NOMO-1 (cell line): ENCODE data around the gene ACIN1.

Source experiments
- DNase-seq, 2 experiments: peaks; one replicate each; lab custom pipeline; 2025; ENCODE audit not compliant: unreplicated experiment in 2 of 2; lab: John Stamatoyannopoulos, UW

The ACIN1 gene

DNA sequence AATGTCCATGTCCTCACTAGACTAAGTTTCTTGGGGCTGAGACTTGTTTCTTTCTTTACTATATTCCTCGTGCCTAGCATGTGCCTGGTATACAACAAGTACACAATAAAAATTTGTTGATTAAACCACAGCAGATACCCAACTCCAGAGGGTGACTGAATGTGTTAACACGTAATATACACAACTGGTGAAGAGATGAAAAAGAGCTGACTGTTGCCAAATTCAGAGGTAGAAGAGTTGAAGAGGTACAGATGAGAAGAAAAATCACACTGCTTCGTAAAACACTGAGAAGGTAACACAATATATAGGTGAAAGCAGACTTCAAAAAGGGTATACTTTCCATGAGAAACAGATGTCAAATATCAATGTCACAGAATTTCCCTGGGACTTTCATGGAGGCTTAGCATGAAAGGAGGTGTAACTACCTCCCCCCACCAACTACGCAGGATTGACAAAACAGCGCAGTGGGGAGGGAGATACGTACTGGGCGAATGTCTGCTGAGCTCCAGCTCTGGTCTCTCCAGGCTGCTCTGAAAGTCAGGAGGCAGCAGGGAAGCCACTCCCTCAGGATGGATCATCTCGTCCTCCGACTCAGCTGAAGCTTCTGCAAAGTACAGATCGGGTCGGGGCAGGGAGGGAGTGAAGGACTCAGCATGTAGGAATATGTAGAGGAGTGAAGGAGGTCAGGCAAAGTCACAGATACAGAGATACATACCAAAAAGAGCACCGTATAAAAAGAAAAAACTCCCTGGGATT is 5.3 kb downstream of the ACIN1 start:
- DNase-seq = no peak

DNA sequence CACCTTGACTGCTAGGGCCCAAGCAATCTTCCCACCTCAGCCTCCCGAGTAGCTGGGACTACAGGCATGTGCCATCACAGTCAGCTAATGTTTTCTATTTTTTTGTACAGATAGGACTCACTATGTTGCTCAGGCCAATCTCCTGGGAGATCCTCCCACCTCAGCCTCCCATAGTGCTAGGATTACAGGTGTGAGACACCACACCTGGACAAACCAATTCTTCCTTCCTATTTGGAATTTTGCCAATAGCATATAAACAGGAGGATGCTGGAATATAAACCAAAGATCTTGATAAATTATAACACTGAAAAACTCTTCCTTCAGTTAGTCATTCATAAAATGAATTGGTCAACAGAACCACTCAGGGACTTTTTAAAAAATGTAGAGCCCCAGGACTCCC is 8.4 kb downstream of the ACIN1 start:
- no peak for DNase-seq

DNA sequence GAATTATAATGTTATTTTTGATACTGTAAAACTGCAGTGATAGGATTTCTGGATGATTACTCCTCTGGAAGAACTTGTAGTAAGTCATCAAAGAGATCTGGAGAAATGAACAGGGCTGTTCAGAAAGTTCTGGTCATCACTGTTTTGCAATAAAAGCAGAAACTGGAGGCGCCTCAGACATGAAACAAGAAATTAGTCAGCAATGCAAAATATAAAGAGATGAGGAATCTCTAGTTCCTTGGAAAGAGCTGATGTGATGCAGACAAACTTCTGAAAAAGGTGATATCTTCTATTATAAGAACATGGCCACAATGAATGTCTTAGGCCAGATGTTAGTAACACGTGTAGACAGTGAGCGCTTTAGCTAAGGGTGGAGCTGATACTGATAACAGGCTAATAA is 9.5 kb downstream of the ACIN1 start:
- DNase-seq = no peak

DNA sequence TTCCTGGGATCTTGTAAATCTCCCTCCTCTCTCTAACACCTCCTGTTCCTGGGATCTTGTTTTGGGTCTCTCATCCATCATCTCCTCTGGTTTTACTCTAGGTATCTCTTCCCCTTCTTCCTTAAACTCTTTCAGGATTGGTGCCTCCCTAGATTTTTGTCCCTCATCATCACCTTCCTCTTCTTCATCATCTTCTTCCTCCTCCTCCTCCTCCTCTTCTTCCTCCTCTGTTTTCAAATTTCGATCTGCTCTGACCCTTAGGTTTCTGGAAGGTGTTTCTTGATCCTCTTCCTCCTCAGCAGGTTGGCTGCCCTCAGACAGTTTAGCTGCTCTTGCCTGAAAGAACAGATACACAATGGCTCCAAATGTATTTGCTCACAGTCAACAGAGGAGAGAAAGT is 14.5 kb downstream of the ACIN1 start:
- DNase-seq = no peak

DNA sequence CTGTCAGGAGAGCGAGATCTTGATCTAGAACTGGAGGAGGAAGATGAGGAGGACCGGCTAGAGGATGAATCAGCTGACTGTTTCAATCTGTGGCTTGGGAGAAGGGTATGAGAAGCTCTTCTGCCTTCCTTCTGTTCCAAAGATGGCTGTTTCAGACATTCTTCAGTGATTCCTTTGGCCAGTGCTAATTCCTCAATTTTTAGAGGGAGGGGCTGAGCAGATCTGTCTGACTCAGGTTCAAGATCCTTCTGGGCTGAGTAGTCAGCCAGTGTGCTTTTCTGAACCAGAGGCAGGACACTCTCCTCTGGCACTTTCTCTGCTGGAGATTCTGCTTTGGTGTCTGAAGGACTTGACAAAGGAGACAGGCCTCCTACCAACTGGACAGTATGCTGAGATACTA is 15.2 kb downstream of the ACIN1 start:
- DNase-seq = no peak

DNA sequence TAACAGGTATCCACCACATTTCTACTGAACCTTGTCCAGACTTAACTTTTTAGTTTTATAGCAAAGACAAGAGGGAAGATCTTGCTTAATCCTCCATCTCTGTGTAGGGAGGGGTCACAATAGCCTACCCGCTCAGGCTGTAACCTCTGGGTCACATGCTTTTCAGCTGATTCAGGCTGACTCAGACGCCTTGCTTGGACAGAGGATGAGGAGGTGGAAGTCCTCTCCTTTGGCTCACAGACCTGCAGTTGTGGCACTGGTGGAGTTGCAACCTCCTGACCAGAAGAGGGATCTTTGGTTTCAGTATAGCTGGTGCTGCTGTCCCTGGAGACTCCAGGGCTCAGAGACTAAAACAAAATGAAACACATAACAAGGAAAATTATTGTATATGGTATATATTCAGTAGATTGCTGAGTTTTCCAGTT is 16.2 kb downstream of the ACIN1 start:
- no peak for DNase-seq

DNA sequence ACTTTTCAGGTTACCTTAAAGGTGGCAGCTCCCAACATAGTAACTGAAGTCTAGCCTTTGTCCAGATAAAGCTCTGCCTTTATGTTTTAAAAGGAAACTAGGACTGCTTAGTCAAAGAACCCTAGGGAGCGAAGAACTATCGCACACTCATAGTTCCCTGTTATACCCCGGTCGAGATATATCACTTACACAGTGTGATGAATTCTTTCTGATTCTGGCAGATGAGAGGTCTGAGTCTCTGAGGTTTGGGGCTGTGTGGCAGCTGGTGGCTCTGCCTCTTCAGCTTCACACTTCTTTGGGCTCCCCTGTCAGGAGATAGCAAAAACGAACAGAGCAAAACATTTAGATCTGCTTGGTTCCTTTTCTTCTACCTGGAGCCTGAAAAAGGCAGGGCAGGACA is 17.0 kb downstream of the ACIN1 start:
- DNase-seq = no peak

DNA sequence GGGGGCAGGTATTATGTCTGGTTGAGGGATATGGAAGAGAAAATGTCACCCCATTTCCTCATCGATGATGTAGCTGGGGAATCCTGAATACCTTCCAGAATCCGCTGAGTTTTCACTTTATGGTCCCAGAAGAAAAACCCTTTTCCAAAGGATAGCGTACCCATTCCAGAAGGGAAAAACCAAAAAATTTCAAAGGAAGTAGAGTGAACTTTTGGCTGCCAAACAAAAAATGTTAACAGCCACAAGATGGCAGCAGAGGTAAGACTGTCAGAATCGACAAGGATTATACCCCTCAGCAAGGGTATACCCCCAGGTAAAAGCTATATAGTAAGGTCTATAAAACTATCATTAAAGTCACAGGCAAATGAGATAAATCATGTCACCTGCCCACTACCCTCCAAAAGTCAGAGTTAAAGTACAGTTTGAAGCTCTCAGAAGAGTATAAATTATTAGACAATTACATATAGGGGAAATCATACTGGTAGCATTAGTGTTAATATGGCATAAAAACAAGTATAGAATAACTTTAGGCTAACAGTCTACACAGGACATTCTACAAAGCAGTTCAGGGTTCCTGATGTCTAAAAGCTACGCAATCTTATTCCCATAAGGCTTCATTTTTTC is 18.0 kb downstream of the ACIN1 start:
- no peak for DNase-seq

DNA sequence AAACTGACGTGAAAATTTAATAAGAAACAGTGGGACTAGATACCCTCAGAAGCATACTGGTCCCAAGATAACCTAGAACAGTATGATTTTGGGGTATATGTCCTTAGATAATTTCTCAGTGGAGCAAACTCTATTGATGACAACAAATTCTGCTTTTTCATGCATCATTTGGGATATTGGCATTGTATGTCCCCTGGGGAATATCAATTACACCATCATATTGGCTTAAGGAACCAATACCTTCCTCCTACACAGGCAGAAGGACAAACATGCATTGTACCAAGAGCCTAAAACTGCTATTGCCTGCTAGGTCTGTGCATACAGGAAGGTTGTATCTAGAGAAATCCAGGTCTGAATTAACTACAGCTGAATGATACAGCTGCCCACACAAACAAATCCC is 20.0 kb downstream of the ACIN1 start:
- no peak for DNase-seq

DNA sequence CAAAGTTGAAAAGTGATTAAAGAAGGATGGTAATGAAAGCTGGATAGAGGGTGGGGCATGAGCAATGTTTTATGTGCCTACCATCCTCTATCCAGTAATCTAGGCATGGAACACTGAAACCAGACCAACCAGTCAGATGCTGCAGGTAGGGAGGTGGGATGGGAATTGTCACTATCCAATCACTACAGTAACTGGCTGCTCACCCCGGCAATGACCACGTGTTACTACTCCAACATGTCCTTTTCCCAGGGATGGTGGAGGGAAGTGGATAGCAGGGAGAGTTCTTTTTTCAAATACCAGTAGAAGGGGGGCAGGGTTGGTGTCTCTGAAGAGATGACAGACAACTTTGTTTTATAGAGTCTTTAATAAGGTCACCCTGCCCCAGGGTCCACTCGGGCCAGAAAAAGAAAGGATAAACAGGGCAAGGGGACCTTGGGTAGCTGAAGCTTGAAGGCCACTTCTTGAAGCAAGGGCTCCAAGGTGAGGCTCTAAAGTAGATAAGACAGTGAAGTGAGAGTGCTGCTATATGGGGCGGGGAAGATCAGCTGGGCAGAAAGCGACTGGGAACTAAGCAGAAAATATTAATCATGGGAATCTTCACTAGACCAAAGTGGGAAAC is 22.9 kb downstream of the ACIN1 start:
- DNase-seq = no peak

DNA sequence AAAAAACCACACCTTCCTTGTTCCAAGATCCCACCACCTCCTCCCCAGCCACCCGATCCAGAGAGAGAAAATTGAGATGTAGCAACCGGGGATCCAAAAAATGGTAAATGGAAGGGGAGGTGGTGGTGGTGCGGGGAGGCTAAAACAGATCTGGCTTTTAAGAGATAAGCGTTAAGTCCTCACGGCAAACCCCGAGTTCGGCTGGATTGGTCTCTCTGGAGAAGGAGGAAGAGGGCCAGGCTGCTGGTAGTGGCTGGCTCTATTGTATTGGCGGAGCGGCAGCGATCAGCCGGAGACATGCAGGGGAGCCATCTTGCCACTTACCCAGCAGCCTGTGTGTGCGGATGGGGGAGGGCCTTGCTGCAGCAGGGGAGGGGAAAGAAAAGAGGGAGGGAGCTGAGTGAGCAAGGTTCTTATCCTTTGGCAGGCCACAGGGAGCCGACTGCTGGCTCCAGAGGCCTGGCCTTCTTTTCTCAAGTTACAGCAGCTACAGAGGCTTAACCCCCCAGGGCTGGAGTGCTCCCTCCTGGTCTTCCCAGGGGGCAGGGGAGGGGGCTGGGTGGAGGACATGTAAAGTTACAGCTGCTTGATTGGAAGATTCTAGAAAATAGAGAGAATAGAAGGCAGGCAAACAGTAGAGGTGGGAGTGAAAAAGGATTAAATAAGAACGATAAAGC is 23.6 kb downstream of the ACIN1 start:
- DNase-seq = no peak

DNA sequence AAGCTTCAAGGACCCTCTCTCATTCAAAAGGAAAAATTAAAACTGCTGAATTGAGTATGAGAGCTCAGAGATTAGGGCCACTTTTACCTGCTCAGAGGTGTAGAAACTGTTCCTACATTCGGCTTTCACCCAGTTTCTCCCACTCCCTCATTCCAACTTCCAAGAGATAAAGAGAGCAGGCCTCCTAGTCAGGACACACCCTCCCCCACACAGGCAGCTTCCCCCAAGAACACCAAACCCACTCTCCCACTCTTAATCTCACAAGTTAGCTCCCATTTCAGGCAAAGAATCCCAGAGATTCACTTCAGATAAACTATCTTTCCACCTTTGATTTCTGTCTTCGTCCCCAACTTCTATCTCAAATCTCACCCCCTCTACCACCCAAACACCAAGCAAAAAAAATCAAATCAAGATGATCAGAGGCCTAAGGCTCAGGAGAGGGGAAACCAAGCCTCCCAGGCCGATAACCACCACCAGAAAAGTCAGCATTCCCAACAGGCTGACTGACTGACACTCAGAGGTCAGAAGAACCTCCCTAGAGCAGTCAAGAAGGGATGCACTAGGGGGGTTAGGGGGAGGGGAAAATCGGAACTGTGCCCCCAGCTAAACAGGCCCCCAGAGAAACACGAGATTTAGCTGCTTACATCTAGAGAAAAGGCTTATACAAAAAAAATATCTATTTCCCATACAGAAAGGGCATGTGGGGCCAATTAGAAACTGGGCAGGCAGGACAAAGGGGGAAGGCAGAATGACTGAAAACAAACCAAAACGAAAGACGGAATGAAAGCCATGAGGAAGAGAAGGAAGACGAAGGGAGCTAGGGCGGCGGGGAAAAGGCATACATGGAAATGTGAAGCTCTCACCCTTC is 24.4 kb downstream of the ACIN1 start:
- no peak for DNase-seq

DNA sequence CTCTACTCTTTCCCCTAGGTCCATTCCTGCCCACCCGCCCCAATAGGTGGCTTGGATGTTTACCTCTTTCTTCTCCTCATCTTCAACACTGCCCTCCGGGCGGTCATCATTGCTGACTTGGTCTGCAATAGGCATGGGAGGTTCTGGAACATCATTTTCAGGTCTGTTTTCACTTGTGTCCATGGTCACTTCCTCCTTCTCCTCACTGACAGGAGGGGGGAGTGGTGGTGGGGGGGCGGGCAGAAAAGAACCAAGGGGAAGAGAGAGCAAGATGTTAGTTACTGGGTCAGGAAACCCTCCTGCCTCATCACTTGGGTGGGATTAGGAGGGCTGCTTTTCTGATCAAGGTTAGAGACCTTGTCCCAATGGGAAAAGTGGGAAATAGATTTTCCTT is 25.5 kb downstream of the ACIN1 start:
- DNase-seq = no peak

DNA sequence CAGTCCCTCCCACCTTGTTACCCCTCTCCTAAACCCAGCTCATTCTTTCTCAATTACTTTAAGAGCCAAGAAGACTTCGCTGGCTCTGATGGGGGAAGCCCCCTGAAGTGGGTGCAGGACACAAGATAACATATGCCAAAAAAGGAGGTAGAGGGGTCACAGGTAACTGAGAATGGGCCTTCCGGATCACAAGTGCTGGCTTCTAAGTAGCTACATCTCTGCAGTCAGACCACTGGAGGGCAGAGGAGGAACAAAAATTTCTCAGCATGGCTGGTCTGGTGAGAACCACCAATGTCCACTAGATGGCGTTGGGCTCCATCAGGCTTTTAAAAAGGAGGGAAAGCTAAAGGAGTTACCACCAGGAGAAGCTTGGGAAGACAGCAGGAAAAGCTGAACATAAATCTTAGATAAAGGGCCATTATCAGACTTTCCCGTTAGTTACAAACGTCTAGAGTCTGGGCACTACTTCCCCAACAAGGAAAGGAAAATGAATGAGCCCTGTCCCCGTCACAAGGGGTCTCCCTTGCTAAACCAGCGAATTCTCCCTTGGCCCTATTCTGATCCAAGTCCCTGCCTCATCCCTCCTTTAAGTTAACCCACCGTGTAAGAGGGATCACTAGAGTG is 26.0 kb downstream of the ACIN1 start:
- no peak for DNase-seq

DNA sequence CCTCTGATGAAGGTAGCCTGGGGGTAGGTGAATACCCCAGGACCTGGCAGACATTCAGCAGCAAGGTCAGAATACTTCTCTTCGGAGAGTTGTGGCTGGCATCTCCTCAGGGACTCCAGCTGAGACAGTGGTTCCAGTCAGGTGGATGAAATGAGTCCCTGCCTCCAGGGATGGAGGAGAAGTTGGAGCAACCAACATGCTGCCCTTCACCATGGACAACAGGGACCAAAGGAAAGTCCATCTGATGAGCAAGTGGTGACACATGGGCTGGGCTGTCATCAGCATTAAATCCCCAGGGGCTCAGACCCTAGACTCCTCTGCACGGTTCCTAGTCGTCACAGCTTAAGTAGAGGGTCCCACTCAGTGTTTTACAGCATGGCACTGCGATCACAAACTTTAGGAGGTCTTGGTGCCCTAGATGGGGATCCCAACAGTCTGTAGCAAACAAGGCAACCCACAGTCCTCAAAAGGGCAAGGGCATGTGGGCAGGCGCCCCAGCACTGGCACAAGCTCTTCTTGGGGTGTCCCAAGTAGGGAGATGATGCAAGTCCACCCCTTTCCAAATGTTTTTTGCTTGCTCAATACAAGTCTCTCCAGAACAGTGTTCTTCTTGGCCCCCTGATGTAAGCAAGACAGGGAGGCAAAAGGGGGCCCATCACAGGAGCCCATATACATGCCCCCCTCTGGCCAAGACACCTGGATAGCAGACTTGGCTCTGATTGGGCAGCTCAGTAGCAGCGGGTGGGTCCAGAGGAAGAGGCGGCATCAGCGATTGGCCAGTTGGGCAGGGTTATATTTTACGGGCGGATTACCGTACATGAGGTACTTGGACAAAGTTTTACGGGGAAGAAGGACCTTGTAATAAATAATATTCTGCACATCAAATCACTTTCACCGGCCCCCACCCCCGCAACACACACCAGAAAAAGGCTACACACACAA is 26.8 kb downstream of the ACIN1 start:
- no peak for DNase-seq

DNA sequence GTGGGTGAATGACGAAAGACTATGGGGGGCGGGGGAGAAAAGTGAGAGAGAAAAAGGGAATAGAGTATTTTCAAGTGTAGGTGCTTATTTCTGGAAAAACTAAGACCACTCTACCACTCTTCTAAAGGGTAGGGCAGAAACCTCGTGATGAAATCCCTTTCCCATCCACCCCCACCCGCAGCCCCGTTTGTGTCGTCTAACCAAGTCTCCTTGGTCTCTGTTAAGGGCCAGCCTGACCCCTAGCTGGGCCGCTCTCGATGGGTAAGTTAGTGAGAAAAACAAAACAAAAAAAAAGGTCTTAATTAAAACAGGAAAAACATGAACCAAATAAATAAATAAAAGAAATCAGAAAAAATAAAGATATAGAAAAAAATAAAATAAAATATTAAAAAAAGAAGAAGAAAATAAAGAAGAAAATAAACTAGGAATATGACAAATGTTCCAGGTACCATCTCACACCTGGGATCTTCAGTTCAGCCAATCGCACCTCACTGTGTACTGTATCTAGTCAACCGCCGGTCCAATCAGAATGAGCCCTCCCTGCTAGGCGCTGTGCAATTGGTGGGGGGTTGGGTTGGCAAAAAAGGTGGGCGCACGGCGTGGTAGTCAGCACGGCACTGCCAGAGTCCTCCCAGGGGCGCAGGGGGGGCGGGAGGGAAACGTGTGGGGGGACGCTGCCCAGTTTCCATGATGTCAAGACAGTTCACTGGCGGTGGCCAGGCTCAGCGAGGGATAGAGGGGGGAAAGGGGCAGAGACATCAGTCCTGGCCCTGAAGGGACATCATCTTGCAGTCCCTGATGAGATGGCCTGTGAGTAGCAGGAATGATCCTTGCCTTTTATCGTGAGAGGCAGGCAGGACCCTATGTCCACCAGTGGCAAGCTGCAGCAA is 27.8 kb downstream of the ACIN1 start:
- no peak for DNase-seq

DNA sequence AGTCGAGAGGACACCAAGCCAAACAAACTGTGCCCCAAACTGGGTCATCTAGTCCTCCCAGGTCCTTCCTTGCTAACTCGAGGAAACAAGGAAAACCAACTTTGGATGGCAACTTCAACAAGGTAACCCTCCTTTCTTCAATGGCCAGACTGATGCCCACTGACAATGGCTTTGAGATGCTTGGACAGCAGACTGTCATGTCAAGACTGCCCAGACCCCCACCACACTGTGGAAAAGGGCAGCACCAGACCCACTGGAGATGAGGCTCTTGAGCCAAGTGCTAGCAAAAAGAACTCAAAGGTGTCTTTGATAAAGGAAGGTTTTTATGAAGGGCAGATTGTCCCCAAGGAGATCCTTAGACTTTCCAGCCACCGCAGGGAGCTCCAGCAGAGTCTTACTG is 28.6 kb downstream of the ACIN1 start:
- DNase-seq = no peak

DNA sequence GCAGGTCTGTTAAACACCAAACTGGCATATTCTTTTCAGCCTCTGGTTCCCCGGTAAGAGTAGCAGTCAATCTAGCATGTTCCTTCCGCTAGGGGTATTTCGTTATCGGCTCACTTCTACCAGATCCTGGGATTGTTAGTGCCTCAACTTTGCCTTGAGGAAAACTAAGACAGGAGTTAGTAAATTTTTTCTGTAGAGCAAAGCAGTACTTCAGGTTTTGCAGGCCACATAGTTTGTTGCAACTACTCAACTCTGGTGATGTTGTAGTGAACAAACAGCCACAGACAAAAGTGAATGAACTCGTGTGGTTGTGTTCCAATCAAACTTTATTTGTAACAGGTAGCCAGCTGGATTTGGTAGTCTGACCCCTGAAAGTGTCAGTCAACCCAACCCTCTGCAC is 31.3 kb downstream of the ACIN1 start:
- no peak for DNase-seq
